Endothelial cell of umbilical vein (primary cell): Measurements from ENCODE around the gene MALRD1. TPM values are rescaled to one million over a fixed set of nuclear protein-coding genes. Genes with fewer than 3 reads are reported as not detected.

Source experiments
- BruUV-seq: library from RNA; stranded (reverse); fragments of 400-500 nt; replicated peaks from 2 replicates; lab custom pipeline; 2021; lab: Mats Ljungman, UMichigan
- CTCF ChIA-PET: fragments of 300-600, 350-600 bp; sonication (Branson Sonifier 250); formaldehyde crosslinking; loops from one replicate; lab custom pipeline; 2021; ENCODE audit warnings: antibody characterized with exemption, inconsistent platforms; lab: Charles Lee
- POLR2A ChIA-PET: fragments of 300-600, 350-600 bp; sonication (Branson Sonifier 250); formaldehyde crosslinking; loops from one replicate; lab custom pipeline; 2021; ENCODE audit warnings: antibody characterized with exemption, inconsistent platforms; lab: Charles Lee
- DNase-seq: peaks from one replicate; pipeline ENCODE4 v3.0.0-alpha.2; 2011; ENCODE audit warnings: low read depth, low spot score
- FAIRE-seq: peaks from 2 replicates; lab custom pipeline; 2011; peaks lifted over from hg19 to GRCh38; lab: Jason Lieb, UNC
- H2AFZ ChIP-seq: 2 replicates; pipeline ENCODE4 v1.6.0; 2012; ENCODE audit warnings: low read depth, low read length, control low read depth, inconsistent platforms
- H3K27ac ChIP-seq: 2 replicates; pipeline ENCODE4 v1.5.1; 2011; ENCODE audit warnings: low read depth, mild to moderate bottlenecking, control low read depth, low read length, moderate library complexity; ENCODE audit not compliant: insufficient read depth
- H3K27me3 ChIP-seq, 2 experiments: 2 replicates each; pipeline versions ENCODE4 v1.6.0 to v1.6.1; 2011; ENCODE audit warnings: low read length in 2 of 2, mixed read lengths in 1 of 2; ENCODE audit not compliant: control insufficient read depth in 2 of 2, insufficient read depth in 2 of 2
- H3K36me3 ChIP-seq, 2 experiments: 2 replicates in 1 of 2; 3 replicates in 1 of 2; pipeline ENCODE4 v1.5.1; 2011; ENCODE audit warnings: low read length in 2 of 2, mild to moderate bottlenecking in 1 of 2, moderate library complexity in 1 of 2; ENCODE audit not compliant: control insufficient read depth in 2 of 2, insufficient read depth in 2 of 2; ENCODE audit errors: extremely low read depth in 1 of 2
- H3K4me1 ChIP-seq: 3 replicates; pipeline ENCODE4 v1.5.1; 2011; ENCODE audit warnings: mild to moderate bottlenecking, low read length; ENCODE audit not compliant: control insufficient read depth, insufficient read depth; ENCODE audit errors: extremely low read depth
- H3K4me2 ChIP-seq: 2 replicates; pipeline ENCODE4 v1.6.1; 2011; ENCODE audit warnings: low read length, control low read depth, mixed read lengths; ENCODE audit not compliant: insufficient read depth
- H3K4me3 ChIP-seq, 3 experiments: fragments of 200-600 bp in 1 of 3; sonication (generic), shearing (Covaris generic) in 1 of 3; replicated peaks in 1 of 3; 2 replicates each; pipeline ENCODE4 v1.5.1; 2011 to 2016; ENCODE audit warnings: control low read depth in 3 of 3, low read length in 3 of 3, mild to moderate bottlenecking in 2 of 3, inconsistent platforms in 1 of 3, low read depth in 1 of 3, moderate library complexity in 1 of 3; ENCODE audit not compliant: insufficient read depth in 1 of 3
- H3K79me2 ChIP-seq: 2 replicates; pipeline ENCODE4 v1.6.0; 2012; ENCODE audit warnings: low read length, inconsistent platforms; ENCODE audit not compliant: control insufficient read depth, insufficient read depth
- H3K9ac ChIP-seq: replicated peaks from 2 replicates; pipeline ENCODE3; 2011; ENCODE audit warnings: low read length, control low read depth; ENCODE audit not compliant: insufficient read depth; ENCODE audit errors: extremely low read depth
- H3K9me1 ChIP-seq: replicated peaks from 3 replicates; pipeline ENCODE4 v1.6.0; 2011; ENCODE audit warnings: mild to moderate bottlenecking, low read length; ENCODE audit not compliant: control insufficient read depth, insufficient read depth; ENCODE audit errors: extremely low read depth
- H3K9me3 ChIP-seq: replicated peaks from 2 replicates; pipeline ENCODE4 v1.5.1; 2012; ENCODE audit warnings: low read length, inconsistent platforms; ENCODE audit not compliant: control insufficient read depth, insufficient read depth
- H4K20me1 ChIP-seq: replicated peaks from 2 replicates; pipeline ENCODE3; 2011; ENCODE audit warnings: mild to moderate bottlenecking, low read length; ENCODE audit not compliant: control insufficient read depth, insufficient read depth; ENCODE audit errors: extremely low read depth
- EZH2 ChIP-seq: IDR thresholded peaks from 2 replicates; pipeline ENCODE4 v1.6.1; 2012; ENCODE audit warnings: borderline replicate concordance, low read depth, mild to moderate bottlenecking, moderate library complexity, low read length, inconsistent platforms; ENCODE audit not compliant: severe bottlenecking
- FOS ChIP-seq: IDR thresholded peaks from 2 replicates; pipeline ENCODE4 v1.6.1; 2011; ENCODE audit warnings: mild to moderate bottlenecking, low read length, moderate library complexity, borderline replicate concordance; ENCODE audit not compliant: insufficient read depth
- GATA2 ChIP-seq: IDR thresholded peaks from 2 replicates; pipeline ENCODE4 v1.7.0; 2011; ENCODE audit warnings: low read depth, mild to moderate bottlenecking, moderate library complexity, mixed read lengths, low read length; ENCODE audit not compliant: insufficient read length, insufficient read depth
- JUN ChIP-seq: IDR thresholded peaks from 2 replicates; pipeline ENCODE4 v1.6.1; 2011; ENCODE audit warnings: borderline replicate concordance, low read depth; ENCODE audit not compliant: insufficient read length, insufficient read depth
- MYC ChIP-seq: IDR thresholded peaks from one replicate; pipeline ENCODE4 v1.6.1; 2011; ENCODE audit warnings: mild to moderate bottlenecking, low read depth, low read length
- POLR2A ChIP-seq: IDR thresholded peaks from 2 replicates; pipeline ENCODE4 v1.6.1; 2012; ENCODE audit warnings: low read depth, mild to moderate bottlenecking, control low read depth, low read length
- POLR2AphosphoS5 ChIP-seq: IDR thresholded peaks from 2 replicates; pipeline ENCODE4 v1.6.1; 2012; ENCODE audit warnings: low read depth, mild to moderate bottlenecking, control low read depth, low read length, moderate library complexity; ENCODE audit not compliant: insufficient read depth
- dilution Hi-C: fragments of 300-500 bp; cut with MboI; formaldehyde crosslinking; loops from one replicate; pipeline ENCODE4 v1.15.0; 2019; ENCODE audit warnings: low sequenced_read_pairs; ENCODE audit not compliant: extremely low pct_ligation_motif_present
- intact Hi-C: fragments of 100-400 bp; cut with micrococcal nuclease; formaldehyde crosslinking; loops from one replicate; pipeline ENCODE4 v1.10.0; 2022
- polyA plus RNA-seq, 4 experiments: library from polyadenylated mRNA; depleted of rRNA in 3 of 4; stranded (reverse) in 3 of 4; unstranded in 1 of 4; fragments of >200 nt; gene quantifications; 2 replicates each; pipeline versions ENCODE4 v1.2.1 to v1.2.3, GENCODE V29; 2011 to 2012; ENCODE audit warnings: missing spikeins in 1 of 4
- total RNA-seq: library from RNA; stranded (reverse); gene quantifications from 2 replicates; pipeline ENCODE4 v1.2.3, GENCODE V29; 2021
- TF ChIP-seq, protein P1 (sequence below), 2 donors: IDR thresholded peaks; 1 replicate in 1 of 2; 2 replicates in 1 of 2; pipeline ENCODE4 v1.5.1; 2011; ENCODE audit warnings: low read length in 2 of 2, mild to moderate bottlenecking in 2 of 2, moderate library complexity in 2 of 2, control low read depth in 1 of 2, inconsistent platforms in 1 of 2, low read depth in 1 of 2; ENCODE audit not compliant: insufficient read depth in 1 of 2; ENCODE audit errors: extremely low read depth in 1 of 2
- TF ChIP-seq, protein P2 (sequence below): IDR thresholded peaks from 2 replicates; pipeline ENCODE4 v1.6.1; 2011; ENCODE audit not compliant: insufficient read depth, insufficient read length

The MALRD1 gene
- total and polyA plus RNA-seq, 2 donors (not counting 3 experiments of a cell fraction or from before 2014, with no cell fraction given) = not detected

- no peak overlapping the region for H3K27ac ChIP-seq
- ChIA-PET POLR2A (no interaction called here), CTCF (no interaction called here)
- no peaks in the 10 kb centered on the region for H3K27me3 ChIP-seq
- H3K9ac ChIP-seq = no peak overlapping the region
- no peak for DNase-seq
- H3K9me3 ChIP-seq = peaks cover 2% of the 10 kb centered on the region
- no peak overlapping the region for H3K4me3 ChIP-seq
- dilution Hi-C loops (no loop called here), intact Hi-C loops (no loop called here)
- no peaks in the 10 kb centered on the region for H4K20me1 ChIP-seq
- H3K9me1 ChIP-seq = no peaks in the 10 kb centered on the region
- H3K4me2 ChIP-seq = no peak overlapping the region
- no peaks in the 10 kb centered on the region for H3K36me3 ChIP-seq
- no peaks in the 10 kb centered on the region for H3K79me2 ChIP-seq
- no peak overlapping the region for H2AFZ ChIP-seq
- BruUV-seq = no TSS peak
- TF ChIP-seq POLR2AphosphoS5 = no peak
- no peak for TF ChIP-seq POLR2A
- TF ChIP-seq GATA2 = no peak
- TF ChIP-seq JUN = no peak
- TF ChIP-seq MYC = no peak
- TF ChIP-seq, protein P1, sequence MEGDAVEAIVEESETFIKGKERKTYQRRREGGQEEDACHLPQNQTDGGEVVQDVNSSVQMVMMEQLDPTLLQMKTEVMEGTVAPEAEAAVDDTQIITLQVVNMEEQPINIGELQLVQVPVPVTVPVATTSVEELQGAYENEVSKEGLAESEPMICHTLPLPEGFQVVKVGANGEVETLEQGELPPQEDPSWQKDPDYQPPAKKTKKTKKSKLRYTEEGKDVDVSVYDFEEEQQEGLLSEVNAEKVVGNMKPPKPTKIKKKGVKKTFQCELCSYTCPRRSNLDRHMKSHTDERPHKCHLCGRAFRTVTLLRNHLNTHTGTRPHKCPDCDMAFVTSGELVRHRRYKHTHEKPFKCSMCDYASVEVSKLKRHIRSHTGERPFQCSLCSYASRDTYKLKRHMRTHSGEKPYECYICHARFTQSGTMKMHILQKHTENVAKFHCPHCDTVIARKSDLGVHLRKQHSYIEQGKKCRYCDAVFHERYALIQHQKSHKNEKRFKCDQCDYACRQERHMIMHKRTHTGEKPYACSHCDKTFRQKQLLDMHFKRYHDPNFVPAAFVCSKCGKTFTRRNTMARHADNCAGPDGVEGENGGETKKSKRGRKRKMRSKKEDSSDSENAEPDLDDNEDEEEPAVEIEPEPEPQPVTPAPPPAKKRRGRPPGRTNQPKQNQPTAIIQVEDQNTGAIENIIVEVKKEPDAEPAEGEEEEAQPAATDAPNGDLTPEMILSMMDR (IDR thresholded peaks at IDR 0.05; ENCODE audit: extremely low read depth in 1 of 2, insufficient read depth in 1 of 2, low read depth in 1 of 2, low read length in 2 of 2) = no peak
- TF ChIP-seq FOS = no peak
- TF ChIP-seq, protein P2, sequence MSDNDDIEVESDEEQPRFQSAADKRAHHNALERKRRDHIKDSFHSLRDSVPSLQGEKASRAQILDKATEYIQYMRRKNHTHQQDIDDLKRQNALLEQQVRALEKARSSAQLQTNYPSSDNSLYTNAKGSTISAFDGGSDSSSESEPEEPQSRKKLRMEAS = no peak
- no peak for TF ChIP-seq EZH2
- FAIRE-seq = no peak
- H3K4me1 ChIP-seq = no peaks in the 10 kb centered on the region
Observed at GRCh38 chr10:19283285-19283684, 234.7 kb downstream of the MALRD1 start.
